DMS153 treated with DMSO at 0.1 percent for 48 hours (cell line): ENCODE data around the gene MCRIP2.
"Not testable (repeated sequence)": the region's sequence is repeated elsewhere in the genome, so short reads cannot be mapped to it uniquely, and the experiment has no call there.

ENCODE experiments used
- DNase-seq: peaks from one replicate; lab custom pipeline; 2025; ENCODE audit not compliant: unreplicated experiment; lab: John Stamatoyannopoulos, UW

Gene MCRIP2

GRCh38 chr16:680625-680945 lies 39.0 kb downstream of the MCRIP2 start:
- no peak for DNase-seq

- no peak for DNase-seq
Observed at GRCh38 chr16:680967-681745, 39.5 kb downstream of the MCRIP2 start.

- DNase-seq = no peak
Observed at GRCh38 chr16:681746-682427, 40.3 kb downstream of the MCRIP2 start.

GRCh38 chr16:682493-683395 lies 41.1 kb downstream of the MCRIP2 start:
- DNase-seq = no peak

GRCh38 chr16:683396-684070 lies 41.9 kb downstream of the MCRIP2 start:
- DNase-seq = no peak

- peak; percentile 90 for DNase-seq
Observed at GRCh38 chr16:684071-684794, 42.6 kb downstream of the MCRIP2 start, which contains the start of gene JMJD8. JMJD8 (minus strand) TSS chr16:684334; CDS start chr16:684319, 15 bp downstream.

GRCh38 chr16:684961-685696 lies 43.5 kb downstream of the MCRIP2 start:
- peak; percentile 82 for DNase-seq

GRCh38 chr16:685967-686366 lies 44.3 kb downstream of the MCRIP2 start:
- DNase-seq = peak; percentile 12

- DNase-seq = no peak
Observed at GRCh38 chr16:686459-687260, 45.0 kb downstream of the MCRIP2 start.

- no peak for DNase-seq
Observed at GRCh38 chr16:687499-687898, 45.9 kb downstream of the MCRIP2 start.

- no peak for DNase-seq
Observed at GRCh38 chr16:689175-689897, 47.7 kb downstream of the MCRIP2 start.

- not testable (repeated sequence) for DNase-seq
Observed at GRCh38 chr16:691242-691641, 49.6 kb downstream of the MCRIP2 start.

GRCh38 chr16:692356-693108 lies 50.9 kb downstream of the MCRIP2 start:
- no peak for DNase-seq

GRCh38 chr16:693364-693763 lies 51.7 kb downstream of the MCRIP2 start:
- DNase-seq = no peak

GRCh38 chr16:693766-694165 lies 52.1 kb downstream of the MCRIP2 start:
- DNase-seq = no peak

- no peak for DNase-seq
Observed at GRCh38 chr16:694187-694862, 52.7 kb downstream of the MCRIP2 start.

- DNase-seq = no peak
Observed at GRCh38 chr16:694863-695354, 53.3 kb downstream of the MCRIP2 start.
